SK-N-SH treated with all-trans-retinoic acid at 6 μM for 48 hours (cell line): ENCODE results near the gene HHAT.

Source experiments
- ATAC-seq: fragments of 200-7000 bp; cut with Tn5 transposase; 3 replicates; pipeline ENCODE4 v1.9.1; 2020; ENCODE audit warnings: mild to moderate bottlenecking, moderate library complexity
- CREB5 ChIP-seq: fragments of 250-450 bp; sonication (Bioruptor Pico); IDR thresholded peaks from 2 replicates; pipeline ENCODE4 v1.5.1; 2020; ENCODE audit warnings: low read depth, mild to moderate bottlenecking, moderate library complexity
- CSDC2 ChIP-seq: fragments of 250-450 bp; sonication (Bioruptor Pico); IDR thresholded peaks from 2 replicates; pipeline ENCODE4 v1.5.0; 2020; ENCODE audit warnings: mild to moderate bottlenecking, moderate library complexity
- ESRRG ChIP-seq: fragments of 250-450 bp; sonication (Bioruptor Pico); IDR thresholded peaks from 2 replicates; pipeline ENCODE4 v1.6.1; 2021; ENCODE audit warnings: mild to moderate bottlenecking
- GLIS3 ChIP-seq: fragments of 250-450 bp; sonication (Bioruptor Pico); IDR thresholded peaks from 2 replicates; pipeline ENCODE4 v1.5.0; 2020; ENCODE audit warnings: mild to moderate bottlenecking, moderate library complexity
- ISL1 ChIP-seq: fragments of 250-450 bp; sonication (Bioruptor Pico); IDR thresholded peaks from 2 replicates; pipeline ENCODE4 v2.1.2; 2022; ENCODE audit warnings: mild to moderate bottlenecking, moderate library complexity
- OSR1 ChIP-seq: fragments of 250-450 bp; sonication (Bioruptor Pico); IDR thresholded peaks from 2 replicates; pipeline ENCODE4 v1.8.0; 2022; ENCODE audit warnings: moderate library complexity, mild to moderate bottlenecking, inconsistent platforms
- POU6F1 ChIP-seq: fragments of 250-450 bp; sonication (Bioruptor Pico); IDR thresholded peaks from 2 replicates; pipeline ENCODE4 v1.8.0; 2021; ENCODE audit warnings: low read depth, mild to moderate bottlenecking, moderate library complexity, borderline replicate concordance
- PPARA ChIP-seq: fragments of 250-450 bp; sonication (Bioruptor Pico); IDR thresholded peaks from 2 replicates; pipeline ENCODE4 v1.5.0; 2020; ENCODE audit warnings: mild to moderate bottlenecking, borderline replicate concordance
- RARB ChIP-seq: fragments of 250-450 bp; sonication (Bioruptor Pico); IDR thresholded peaks from 2 replicates; pipeline ENCODE4 v1.8.0; 2021; ENCODE audit warnings: mild to moderate bottlenecking, moderate library complexity
- SNAI2 ChIP-seq: fragments of 250-450 bp; sonication (Bioruptor Pico); IDR thresholded peaks from 2 replicates; pipeline ENCODE4 v1.5.0; 2020; ENCODE audit warnings: mild to moderate bottlenecking, moderate library complexity
- TCF4 ChIP-seq: fragments of 250-450 bp; sonication (Bioruptor Pico); IDR thresholded peaks from 2 replicates; pipeline ENCODE4 v1.8.0; 2021; ENCODE audit warnings: mild to moderate bottlenecking, moderate library complexity, borderline replicate concordance
- TOX ChIP-seq: fragments of 250-450 bp; sonication (Bioruptor Pico); IDR thresholded peaks from 2 replicates; pipeline ENCODE4 v1.8.0; 2021; ENCODE audit warnings: mild to moderate bottlenecking, moderate library complexity, borderline replicate concordance
- TSHZ2 ChIP-seq: fragments of 250-450 bp; sonication (Bioruptor Pico); IDR thresholded peaks from 2 replicates; pipeline ENCODE4 v1.5.0; 2020; ENCODE audit warnings: mild to moderate bottlenecking, moderate library complexity
- ZC3H10 ChIP-seq: fragments of 250-450 bp; sonication (Bioruptor Pico); IDR thresholded peaks from 2 replicates; pipeline ENCODE4 v1.5.1; 2021; ENCODE audit warnings: mild to moderate bottlenecking, moderate library complexity
- ZFP3 ChIP-seq: fragments of 250-450 bp; sonication (Bioruptor Pico); IDR thresholded peaks from 2 replicates; pipeline ENCODE4 v1.5.0; 2020; ENCODE audit warnings: mild to moderate bottlenecking, moderate library complexity
- ZFP30 ChIP-seq: fragments of 450-650 bp; formaldehyde crosslinking; IDR thresholded peaks from 2 replicates; pipeline ENCODE4 v1.5.0; 2022; ENCODE audit warnings: mild to moderate bottlenecking, moderate library complexity
- ZNF565 ChIP-seq: fragments of 450-650 bp; formaldehyde crosslinking; conservative IDR thresholded peaks from 2 replicates; pipeline ENCODE4 v1.5.0; 2020; ENCODE audit warnings: low read depth, mild to moderate bottlenecking, moderate library complexity
- ZNF8 ChIP-seq: fragments of 450-650 bp; formaldehyde crosslinking; IDR thresholded peaks from 2 replicates; pipeline ENCODE4 v1.5.0; 2020; ENCODE audit warnings: mild to moderate bottlenecking, moderate library complexity
- TF ChIP-seq, protein P1 (sequence below): fragments of 250-450 bp; sonication (Bioruptor Pico); IDR thresholded peaks from 2 replicates; pipeline ENCODE4 v1.5.1; 2021; ENCODE audit warnings: mild to moderate bottlenecking, moderate library complexity
- TF ChIP-seq, protein P2 (sequence below): fragments of 250-450 bp; sonication (Bioruptor Pico); IDR thresholded peaks from 2 replicates; pipeline ENCODE4 v1.8.0; 2020; ENCODE audit warnings: mild to moderate bottlenecking, moderate library complexity, borderline replicate concordance

The HHAT gene

GRCh38 chr1:210397252-210397651 is 68.5 kb downstream of the HHAT start:
- TF ChIP-seq ZC3H10 (CRISPR knock-in tag), result peak; percentile 98
- TF ChIP-seq ESRRG, result no peak
- peak; percentile 77; the same call in 1 of the 2 replicates for TF ChIP-seq TOX (CRISPR knock-in tag)
- peak; percentile 4; the same call in 1 of the 3 replicates for ATAC-seq

- TF ChIP-seq ZNF8 (CRISPR knock-in tag) (no peak), ESRRG (no peak), CSDC2 (CRISPR knock-in tag) (no peak), OSR1 (no peak), POU6F1 (no peak)
- TF ChIP-seq, protein P1, sequence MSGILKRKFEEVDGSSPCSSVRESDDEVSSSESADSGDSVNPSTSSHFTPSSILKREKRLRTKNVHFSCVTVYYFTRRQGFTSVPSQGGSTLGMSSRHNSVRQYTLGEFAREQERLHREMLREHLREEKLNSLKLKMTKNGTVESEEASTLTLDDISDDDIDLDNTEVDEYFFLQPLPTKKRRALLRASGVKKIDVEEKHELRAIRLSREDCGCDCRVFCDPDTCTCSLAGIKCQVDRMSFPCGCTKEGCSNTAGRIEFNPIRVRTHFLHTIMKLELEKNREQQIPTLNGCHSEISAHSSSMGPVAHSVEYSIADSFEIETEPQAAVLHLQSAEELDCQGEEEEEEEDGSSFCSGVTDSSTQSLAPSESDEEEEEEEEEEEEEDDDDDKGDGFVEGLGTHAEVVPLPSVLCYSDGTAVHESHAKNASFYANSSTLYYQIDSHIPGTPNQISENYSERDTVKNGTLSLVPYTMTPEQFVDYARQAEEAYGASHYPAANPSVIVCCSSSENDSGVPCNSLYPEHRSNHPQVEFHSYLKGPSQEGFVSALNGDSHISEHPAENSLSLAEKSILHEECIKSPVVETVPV (CRISPR knock-in tag), result no peak
- TF ChIP-seq, all 23 proteins: peak for 0
Measured at GRCh38 chr1:210397681-210398080, 69.0 kb downstream of the HHAT start.

GRCh38 chr1:210398466-210398865 is 69.8 kb downstream of the HHAT start:
- TF ChIP-seq ZNF565 (CRISPR knock-in tag), result no peak
- TF ChIP-seq CREB5 (CRISPR knock-in tag), result no peak
- TF ChIP-seq ISL1, result no peak
- ATAC-seq, result no peak

More at GRCh38 chr1:210397681-210398080, 69.0 kb downstream of the HHAT start:
- ATAC-seq, result no peak

GRCh38 chr1:210400043-210400840 is 71.5 kb downstream of the HHAT start:
- peak; percentile 98 for ATAC-seq
- TF ChIP-seq ZNF565 (CRISPR knock-in tag) (no peak), POU6F1 (no peak), TSHZ2 (CRISPR knock-in tag) (no peak), GLIS3 (CRISPR knock-in tag) (no peak), PPARA (CRISPR knock-in tag) (no peak), TOX (CRISPR knock-in tag) (no peak), ZC3H10 (CRISPR knock-in tag) (no peak), TCF4 (CRISPR knock-in tag) (no peak), SNAI2 (CRISPR knock-in tag) (no peak), CSDC2 (CRISPR knock-in tag) (no peak)

- no peak for ATAC-seq
- TF ChIP-seq ZNF8 (CRISPR knock-in tag) (no peak), ZFP30 (CRISPR knock-in tag) (no peak), ZNF565 (CRISPR knock-in tag) (no peak), TOX (CRISPR knock-in tag) (no peak), ZFP3 (CRISPR knock-in tag) (no peak), SNAI2 (CRISPR knock-in tag) (no peak), ISL1 (no peak), OSR1 (no peak), RARB (CRISPR knock-in tag) (no peak)
- TF ChIP-seq, protein P1 (CRISPR knock-in tag), result no peak
- TF ChIP-seq, protein P2, sequence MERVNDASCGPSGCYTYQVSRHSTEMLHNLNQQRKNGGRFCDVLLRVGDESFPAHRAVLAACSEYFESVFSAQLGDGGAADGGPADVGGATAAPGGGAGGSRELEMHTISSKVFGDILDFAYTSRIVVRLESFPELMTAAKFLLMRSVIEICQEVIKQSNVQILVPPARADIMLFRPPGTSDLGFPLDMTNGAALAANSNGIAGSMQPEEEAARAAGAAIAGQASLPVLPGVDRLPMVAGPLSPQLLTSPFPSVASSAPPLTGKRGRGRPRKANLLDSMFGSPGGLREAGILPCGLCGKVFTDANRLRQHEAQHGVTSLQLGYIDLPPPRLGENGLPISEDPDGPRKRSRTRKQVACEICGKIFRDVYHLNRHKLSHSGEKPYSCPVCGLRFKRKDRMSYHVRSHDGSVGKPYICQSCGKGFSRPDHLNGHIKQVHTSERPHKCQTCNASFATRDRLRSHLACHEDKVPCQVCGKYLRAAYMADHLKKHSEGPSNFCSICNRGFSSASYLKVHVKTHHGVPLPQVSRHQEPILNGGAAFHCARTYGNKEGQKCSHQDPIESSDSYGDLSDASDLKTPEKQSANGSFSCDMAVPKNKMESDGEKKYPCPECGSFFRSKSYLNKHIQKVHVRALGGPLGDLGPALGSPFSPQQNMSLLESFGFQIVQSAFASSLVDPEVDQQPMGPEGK, result no peak
Measured at GRCh38 chr1:210402560-210402959, 73.9 kb downstream of the HHAT start.
